CD4-positive, CD25-positive, alpha-beta regulatory T cell (primary cell): ENCODE measurements around the gene DMXL1. TPM values are rescaled to one million over a fixed set of nuclear protein-coding genes. Genes with fewer than 3 reads are reported as not detected.

Source experiments
- ATAC-seq, 2 donors: fragments of 150-1000 bp; cut with Tn5 transposase; one replicate each; pipeline ENCODE4 v1.10.0; 2021; ENCODE audit warnings: low read depth in 2 of 2, moderate number of reproducible peaks in 2 of 2, moderate library complexity in 1 of 2
- DNase-seq, 3 donors: peaks; one replicate each; pipeline versions ENCODE4 v3.0.0 to v3.0.0-alpha.2; 2012 to 2022; ENCODE audit warnings: mixed read lengths in 1 of 3
- H3K27ac ChIP-seq: one replicate; pipeline ENCODE4 v1.7.0; 2013; ENCODE audit warnings: mild to moderate bottlenecking, low read length; ENCODE audit not compliant: insufficient read depth, poor library complexity, severe bottlenecking
- H3K27me3 ChIP-seq: one replicate; pipeline ENCODE4 v1.7.0; 2013; ENCODE audit warnings: low read length; ENCODE audit not compliant: control insufficient read depth, insufficient read depth
- H3K36me3 ChIP-seq: one replicate; pipeline ENCODE4 v1.7.0; 2013; ENCODE audit warnings: mild to moderate bottlenecking, low read length, moderate library complexity; ENCODE audit not compliant: control insufficient read depth, insufficient read depth
- H3K4me1 ChIP-seq: 2 replicates; pipeline ENCODE4 v1.7.0; 2013; ENCODE audit warnings: mild to moderate bottlenecking, low read length; ENCODE audit not compliant: insufficient read depth, control insufficient read depth, poor library complexity, severe bottlenecking
- H3K4me3 ChIP-seq: one replicate; pipeline ENCODE4 v1.7.0; 2013; ENCODE audit warnings: low read depth, mild to moderate bottlenecking, low read length, moderate library complexity
- H3K9me3 ChIP-seq, 2 experiments: 1 replicate in 1 of 2; 2 replicates in 1 of 2; pipeline ENCODE4 v1.7.0; 2013; ENCODE audit warnings: low read length in 2 of 2, mild to moderate bottlenecking in 1 of 2, moderate library complexity in 1 of 2; ENCODE audit not compliant: control insufficient read depth in 2 of 2
- H3K27ac Mint-ChIP-seq, 3 donors: one replicate each; pipeline ENCODE4 v1.8.0; 2020 to 2022; ENCODE audit warnings: mild to moderate bottlenecking in 3 of 3, mixed read lengths in 3 of 3, moderate library complexity in 2 of 3
- H3K27me3 Mint-ChIP-seq: one replicate; pipeline ENCODE4 v1.8.0; 2022; ENCODE audit warnings: mild to moderate bottlenecking, mixed read lengths
- H3K36me3 Mint-ChIP-seq: one replicate; pipeline ENCODE4 v1.8.0; 2020; ENCODE audit warnings: mixed read lengths
- H3K4me1 Mint-ChIP-seq, 4 donors: one replicate each; pipeline ENCODE4 v1.8.0; 2020 to 2022; ENCODE audit warnings: mixed read lengths in 4 of 4, mild to moderate bottlenecking in 1 of 4
- H3K4me3 Mint-ChIP-seq, 4 donors: one replicate each; pipeline ENCODE4 v1.8.0; 2020 to 2022; ENCODE audit warnings: mild to moderate bottlenecking in 4 of 4, mixed read lengths in 4 of 4, moderate library complexity in 3 of 4
- H3K9me3 Mint-ChIP-seq, 7 donors: one replicate each; pipeline ENCODE4 v1.8.0; 2020 to 2022; ENCODE audit warnings: mixed read lengths in 7 of 7, mild to moderate bottlenecking in 3 of 7, moderate library complexity in 2 of 7
- polyA plus RNA-seq, 4 donors: library from polyadenylated mRNA; unstranded; fragments of 300-500 nt; fragmentation: Illumina TruSeq; gene quantifications; one replicate each; pipeline ENCODE4 v1.2.3, GENCODE V29; 2021
- total RNA-seq: library from RNA; stranded (reverse); gene quantifications from one replicate; pipeline ENCODE4 v1.2.3, GENCODE V29; 2022

Gene DMXL1
- total and polyA plus RNA-seq, 5 donors from 2014 or later: 9.6 to 39.0 (median 11.4) TPM

GRCh38 chr5:119274030-119274766 lies 203.3 kb downstream of the DMXL1 start:
- Mint-ChIP-seq H3K9me3 (peaks cover 0 to 3% (median 0%) of the 10 kb centered on the region in 7 donors), H3K4me3 (peak overlapping the region; percentile 96 to 99 (median 98)), H3K27ac (peak overlapping the region; percentile 94 to 99 (median 98)), H3K4me1 (peaks cover 41 to 86% (median 80%) of the 10 kb centered on the region in 4 donors), H3K27me3 (no peaks in the 10 kb centered on the region), H3K36me3 (peaks cover 23% of the 10 kb centered on the region)
- Histone ChIP-seq H3K27ac (peak overlapping the region; percentile 88), H3K9me3 (no peaks in the 10 kb centered on the region), H3K36me3 (peaks cover 3% of the 10 kb centered on the region), H3K4me1 (peaks cover 90% of the 10 kb centered on the region), H3K4me3 (peak overlapping the region; percentile 98), H3K27me3 (no peaks in the 10 kb centered on the region)
- DNase-seq (no peak), ATAC-seq (no peak)

- Mint-ChIP-seq H3K36me3 (peaks cover 23% of the 10 kb centered on the region), H3K4me3 (peak overlapping the region; percentile 96 to 99 (median 98)), H3K27ac (peak overlapping the region; percentile 94 to 99 (median 98)), H3K4me1 (peaks cover 42 to 89% (median 84%) of the 10 kb centered on the region in 4 donors), H3K9me3 (peaks cover 0 to 3% (median 0%) of the 10 kb centered on the region in 7 donors), H3K27me3 (no peaks in the 10 kb centered on the region)
- H3K4me3 ChIP-seq: peak overlapping the region; percentile 98
- ATAC-seq (peak; percentile 30 to 54), DNase-seq (peak in 1 of 3 donors; percentile 53)
- no peaks in the 10 kb centered on the region for H3K27me3 ChIP-seq
- H3K27ac ChIP-seq: peak overlapping the region; percentile 88
- peaks cover 93% of the 10 kb centered on the region for H3K4me1 ChIP-seq
- no peaks in the 10 kb centered on the region for H3K9me3 ChIP-seq
- H3K36me3 ChIP-seq: peaks cover 3% of the 10 kb centered on the region
Measured at GRCh38 chr5:119274767-119275130, 203.9 kb downstream of the DMXL1 start.

DNA sequence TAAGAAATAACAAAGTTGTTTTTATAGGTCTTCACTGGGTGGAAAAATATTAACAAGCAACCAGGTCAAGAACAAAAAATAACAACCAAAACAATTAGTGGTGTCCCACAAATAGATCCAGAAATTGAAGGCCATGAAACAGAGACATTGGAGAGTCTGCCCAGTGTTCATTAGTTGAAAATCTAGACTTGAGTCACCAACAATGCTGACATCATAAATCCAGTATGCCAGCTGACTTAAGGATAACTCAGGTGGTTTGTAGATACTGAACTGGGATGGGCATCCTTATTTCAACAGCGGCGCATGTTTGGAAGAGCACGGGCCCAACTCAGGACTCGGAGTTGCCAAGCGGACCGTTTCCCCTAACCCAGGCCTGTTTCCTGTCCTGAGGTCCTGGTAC lies 204.3 kb downstream of the DMXL1 start:
- H3K4me1 Mint-ChIP-seq: peaks cover 46 to 93% (median 86%) of the 10 kb centered on the region in 4 donors
- peak overlapping the region; percentile 98 for H3K4me3 ChIP-seq
- peak overlapping the region; percentile 96 to 99 (median 98) for H3K4me3 Mint-ChIP-seq
- peak overlapping the region; percentile 94 to 99 (median 98) for H3K27ac Mint-ChIP-seq
- DNase-seq (no peak), ATAC-seq (no peak)
- H3K27me3 ChIP-seq: no peaks in the 10 kb centered on the region
- no peaks in the 10 kb centered on the region for H3K27me3 Mint-ChIP-seq
- H3K9me3 ChIP-seq: no peaks in the 10 kb centered on the region
- H3K4me1 ChIP-seq: peaks cover 96% of the 10 kb centered on the region
- H3K36me3 ChIP-seq: peaks cover 3% of the 10 kb centered on the region
- H3K36me3 Mint-ChIP-seq: peaks cover 23% of the 10 kb centered on the region
- H3K27ac ChIP-seq: peak overlapping the region; percentile 88
- H3K9me3 Mint-ChIP-seq: peaks cover 0 to 3% (median 0%) of the 10 kb centered on the region in 7 donors

GRCh38 chr5:119275601-119276173 lies 204.8 kb downstream of the DMXL1 start:
- Histone ChIP-seq H3K9me3 (no peaks in the 10 kb centered on the region), H3K4me1 (peaks cover 99% of the 10 kb centered on the region), H3K27me3 (no peaks in the 10 kb centered on the region), H3K27ac (peak overlapping the region; percentile 88), H3K4me3 (peak overlapping the region; percentile 98), H3K36me3 (peaks cover 3% of the 10 kb centered on the region)
- ATAC-seq (peak; percentile 26 to 36), DNase-seq (peak in 1 of 3 donors; percentile 62)
- Mint-ChIP-seq H3K4me1 (peaks cover 52 to 98% (median 90%) of the 10 kb centered on the region in 4 donors), H3K27ac (peak overlapping the region; percentile 94 to 99 (median 98)), H3K27me3 (no peaks in the 10 kb centered on the region), H3K9me3 (peaks cover 0 to 3% (median 0%) of the 10 kb centered on the region in 7 donors), H3K36me3 (peaks cover 27% of the 10 kb centered on the region), H3K4me3 (peak overlapping the region; percentile 96 to 99 (median 98))

- H3K27ac ChIP-seq: peak overlapping the region; percentile 88
- ATAC-seq: no peak
Measured at GRCh38 chr5:119276978-119277377, 206.1 kb downstream of the DMXL1 start.

DNA sequence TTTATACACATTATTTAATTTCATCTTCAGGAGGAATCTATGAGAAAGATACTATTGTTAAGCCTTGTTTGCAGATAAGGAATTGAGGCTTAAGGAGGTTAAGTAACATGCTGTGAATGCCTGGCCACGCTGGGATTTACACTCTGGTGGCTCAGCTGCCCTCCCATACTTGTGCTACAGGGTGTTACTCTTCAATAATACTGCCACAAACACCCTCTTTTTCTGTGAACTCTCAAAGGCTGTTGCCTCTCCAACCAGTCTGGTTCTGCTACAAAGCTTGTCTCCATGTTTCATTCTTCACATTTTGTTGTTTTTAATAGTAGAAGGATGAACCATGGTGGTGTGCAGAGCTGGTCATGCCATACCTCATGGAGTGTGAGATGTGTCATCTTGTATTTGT lies 208.2 kb downstream of the DMXL1 start:
- H3K36me3 ChIP-seq: peaks cover 14% of the 10 kb centered on the region
- peak overlapping the region; percentile 74 for H3K4me3 ChIP-seq
- H3K4me1 ChIP-seq: peaks cover 99% of the 10 kb centered on the region
- DNase-seq: no peak
- no peaks in the 10 kb centered on the region for H3K27me3 Mint-ChIP-seq
- peak overlapping the region; percentile 98 to 100 (median 99) for H3K27ac Mint-ChIP-seq
- H3K36me3 Mint-ChIP-seq: peaks cover 50% of the 10 kb centered on the region
- no peak for ATAC-seq
- peaks cover 57 to 100% (median 93%) of the 10 kb centered on the region in 4 donors for H3K4me1 Mint-ChIP-seq
- peak overlapping the region; percentile 86 to 93 (median 88) for H3K4me3 Mint-ChIP-seq
- peak overlapping the region; percentile 88 for H3K27ac ChIP-seq
- H3K9me3 Mint-ChIP-seq: peaks cover 0 to 3% (median 0%) of the 10 kb centered on the region in 7 donors
- H3K9me3 ChIP-seq: no peaks in the 10 kb centered on the region
- H3K27me3 ChIP-seq: no peaks in the 10 kb centered on the region

More at GRCh38 chr5:119276978-119277377, 206.1 kb downstream of the DMXL1 start:
- H3K4me1 ChIP-seq: peaks cover 99% of the 10 kb centered on the region
- DNase-seq: no peak
- H3K9me3 ChIP-seq: no peaks in the 10 kb centered on the region
- peaks cover 53 to 98% (median 90%) of the 10 kb centered on the region in 4 donors for H3K4me1 Mint-ChIP-seq
- H3K9me3 Mint-ChIP-seq: peaks cover 0 to 3% (median 0%) of the 10 kb centered on the region in 7 donors
- peak overlapping the region in 3 of 4 donors; percentile 86 to 98 (median 93) for H3K4me3 Mint-ChIP-seq
- H3K4me3 ChIP-seq: peak overlapping the region; percentile 98
- peaks cover 6% of the 10 kb centered on the region for H3K36me3 ChIP-seq
- peaks cover 32% of the 10 kb centered on the region for H3K36me3 Mint-ChIP-seq
- H3K27me3 Mint-ChIP-seq: no peaks in the 10 kb centered on the region
- H3K27me3 ChIP-seq: no peaks in the 10 kb centered on the region
- H3K27ac Mint-ChIP-seq: peak overlapping the region; percentile 98 to 100 (median 99)

DNA sequence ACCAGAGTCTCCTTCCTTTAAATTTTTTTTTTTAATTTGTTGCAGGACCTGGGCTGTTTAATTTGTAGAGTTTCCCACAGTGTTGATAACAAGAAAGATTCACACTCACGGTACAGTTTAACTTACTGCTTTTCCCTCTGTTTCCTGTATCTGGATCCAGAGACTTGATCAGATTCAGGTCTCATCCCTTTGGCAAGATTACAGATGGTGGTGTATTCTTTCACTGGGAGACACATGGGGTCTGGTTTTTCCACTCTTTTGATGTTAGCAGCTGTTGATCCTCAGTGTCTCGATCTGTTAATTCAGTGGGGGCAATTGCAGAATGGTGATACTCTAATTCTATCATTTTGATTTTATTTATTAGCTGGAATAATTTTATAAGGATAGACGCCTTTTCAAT lies 209.5 kb downstream of the DMXL1 start:
- Mint-ChIP-seq H3K27me3 (no peaks in the 10 kb centered on the region), H3K4me3 (peak overlapping the region; percentile 12 to 91 (median 58)), H3K9me3 (peaks cover 0 to 3% (median 0%) of the 10 kb centered on the region in 7 donors), H3K36me3 (peaks cover 46% of the 10 kb centered on the region), H3K4me1 (peaks cover 60 to 100% (median 92%) of the 10 kb centered on the region in 4 donors), H3K27ac (peak overlapping the region; percentile 80 to 98 (median 94))
- ATAC-seq (no peak), DNase-seq (no peak)
- peaks cover 99% of the 10 kb centered on the region for H3K4me1 ChIP-seq
- H3K4me3 ChIP-seq: peak overlapping the region; percentile 74
- H3K9me3 ChIP-seq: no peaks in the 10 kb centered on the region
- H3K36me3 ChIP-seq: peaks cover 14% of the 10 kb centered on the region
- no peak overlapping the region for H3K27ac ChIP-seq
- H3K27me3 ChIP-seq: no peaks in the 10 kb centered on the region
